NCI-H526 (cell line): ENCODE results near the gene GALNT4.

Source experiments
- DNase-seq, 2 experiments: peaks; one replicate each; lab custom pipeline; 2025; lab: John Stamatoyannopoulos, UW

The GALNT4 gene

DNA sequence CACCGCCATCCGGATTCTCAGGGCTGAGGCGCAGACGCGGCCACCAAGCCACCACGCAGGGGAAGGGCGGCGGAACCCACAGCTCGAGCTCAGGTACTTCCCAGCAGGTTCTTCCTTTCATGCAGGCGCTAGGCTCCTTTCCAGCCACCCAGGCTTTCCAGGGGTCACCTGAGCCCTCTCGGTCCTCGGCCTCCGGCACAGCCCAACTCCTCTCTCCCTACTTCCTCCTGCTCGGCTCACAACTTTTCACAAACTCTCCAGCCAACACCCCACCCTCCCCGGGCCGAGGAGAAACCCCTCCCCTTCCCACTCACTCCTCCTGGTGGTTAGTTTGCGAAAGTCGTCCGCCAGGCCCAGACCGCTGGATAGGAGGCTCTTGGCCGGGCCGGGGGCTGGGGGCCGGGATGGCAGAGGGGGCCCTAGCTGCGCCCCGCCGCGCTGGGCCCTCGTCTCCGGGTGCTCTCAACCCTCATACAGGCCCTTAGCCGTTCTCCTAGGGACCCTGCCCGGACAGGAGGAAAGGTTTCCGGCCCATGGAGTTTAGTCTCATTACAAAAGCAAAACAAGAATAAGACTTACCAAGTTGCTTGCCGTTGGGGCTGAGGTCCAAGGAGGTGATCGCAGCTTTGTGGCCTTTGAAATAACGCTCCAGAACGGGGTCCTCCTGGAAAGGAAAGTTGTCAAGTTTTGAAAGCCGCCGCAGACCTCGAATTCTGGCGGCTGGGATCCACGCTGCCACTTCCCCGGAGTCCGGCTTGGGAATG is at the start of gene GALNT4:
Gene GALNT4 (minus strand): TSS at position 256 of the 764 bp plus-strand sequence. CDS start 247 bp downstream, at position 9.
- DNase-seq, result peak; percentile 57 to 84

DNA sequence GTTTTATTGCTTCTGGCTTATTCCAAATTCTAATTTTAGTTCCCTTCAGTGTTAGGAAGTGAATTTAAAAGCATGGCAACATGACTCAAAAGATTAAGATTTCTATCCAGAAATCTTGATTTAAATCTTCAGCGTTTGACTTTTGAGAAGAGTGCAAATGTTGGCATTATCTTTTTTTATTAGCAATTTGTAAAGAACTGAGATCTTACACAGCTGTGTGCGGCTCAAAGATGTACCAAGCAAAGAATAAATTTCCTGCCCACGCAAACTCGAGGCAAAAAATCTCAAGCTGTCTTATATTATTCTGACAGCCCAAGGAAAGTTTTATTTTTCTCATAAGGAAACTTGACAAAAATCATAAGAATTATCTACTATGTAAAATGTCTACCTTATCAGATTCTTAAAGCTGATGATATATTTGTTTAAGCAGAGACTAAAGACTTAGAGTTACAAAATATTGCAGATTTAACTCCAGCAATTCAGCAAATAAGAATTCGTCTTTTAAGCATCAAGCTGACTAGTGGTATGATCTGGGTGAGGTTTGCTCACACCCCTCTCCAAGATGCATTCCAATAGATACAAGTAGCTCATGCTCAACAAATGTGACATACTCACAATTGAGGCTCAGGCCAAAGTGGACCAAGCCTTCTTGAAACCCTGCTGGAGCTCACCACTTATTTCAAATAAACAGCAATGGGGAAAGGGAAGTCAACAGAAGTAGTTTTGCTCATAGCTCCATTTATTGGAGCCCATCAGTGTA is 48.6 kb upstream of the GALNT4 start:
- DNase-seq, result no peak

DNA sequence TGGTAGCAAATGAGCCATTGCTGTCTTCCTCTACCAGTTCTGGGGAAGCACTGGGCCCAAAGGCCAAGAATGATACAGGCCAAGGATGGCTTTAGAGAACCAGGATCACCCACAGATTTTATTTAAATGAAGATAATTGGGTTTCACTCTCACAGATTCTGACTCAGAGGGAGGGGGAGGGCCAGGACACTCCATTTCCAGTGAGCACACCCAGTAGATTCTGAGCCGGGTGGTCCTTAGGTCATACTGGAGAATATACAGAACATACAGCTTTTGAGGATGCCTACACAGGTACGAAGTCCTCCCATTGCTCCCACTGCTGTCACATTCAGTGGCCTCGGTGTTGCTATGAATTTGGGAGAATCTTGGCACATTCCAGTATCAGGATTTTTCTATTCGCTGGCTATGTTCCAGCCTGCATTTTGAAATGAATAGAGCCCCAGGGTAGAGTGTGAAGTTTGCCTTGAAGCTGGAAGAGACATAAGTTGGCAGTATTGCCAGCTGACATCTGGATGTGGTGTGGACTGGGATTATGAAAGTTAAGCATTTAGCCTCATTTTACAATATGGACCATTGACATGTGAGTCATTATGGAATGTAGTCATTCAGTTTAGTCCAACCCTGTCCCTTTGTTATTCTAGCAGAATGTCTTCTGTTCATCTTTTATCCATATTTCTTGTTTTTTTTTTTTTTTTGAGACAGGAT is 47.0 kb upstream of the GALNT4 start:
- no peak for DNase-seq

DNA sequence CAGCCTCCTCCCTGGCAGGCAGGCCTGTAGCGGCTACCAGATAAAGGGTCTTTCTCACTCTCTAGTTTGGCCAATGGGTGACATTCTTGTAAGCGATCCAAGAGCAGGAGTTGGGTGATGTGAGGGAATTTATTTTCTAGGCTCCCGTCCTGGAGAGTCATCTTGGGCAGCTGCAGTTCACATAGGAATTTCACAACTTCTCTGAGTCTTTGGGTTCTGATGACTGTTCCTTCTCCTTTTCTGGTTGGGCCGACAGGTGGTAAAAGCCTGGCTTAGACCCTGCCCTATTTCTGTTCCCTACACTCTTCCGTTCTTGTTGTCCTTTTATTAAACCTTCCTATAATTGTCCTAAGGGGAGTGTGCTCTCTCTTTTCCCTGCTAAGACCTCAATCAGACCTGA is 43.9 kb upstream of the GALNT4 start:
- DNase-seq, result no peak

DNA sequence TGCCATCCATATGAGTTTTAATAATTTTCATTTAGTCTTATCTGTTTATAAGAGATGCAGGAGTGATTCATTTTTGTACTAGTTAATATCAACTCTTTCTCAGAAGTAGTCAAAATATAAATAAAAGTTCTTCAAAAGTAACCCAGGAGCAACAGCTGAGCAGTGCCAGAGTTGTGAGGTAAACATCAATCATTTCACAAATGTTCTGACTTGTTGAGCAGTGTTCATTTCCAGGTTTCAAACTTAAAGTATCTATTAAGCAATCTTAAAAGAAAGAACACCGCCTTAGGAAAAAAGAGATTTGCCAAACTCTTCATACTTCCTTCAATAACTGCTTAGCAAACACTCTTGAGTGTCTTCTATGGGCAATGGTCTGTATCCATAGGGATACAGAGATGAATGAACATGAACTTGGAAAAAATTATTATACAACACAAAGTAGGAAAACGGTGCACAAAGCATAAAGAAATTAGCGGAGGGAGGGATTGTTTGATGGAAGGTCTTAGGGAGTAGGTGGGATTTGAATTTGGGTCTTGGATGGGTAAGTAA is 43.2 kb upstream of the GALNT4 start:
- no peak for DNase-seq

DNA sequence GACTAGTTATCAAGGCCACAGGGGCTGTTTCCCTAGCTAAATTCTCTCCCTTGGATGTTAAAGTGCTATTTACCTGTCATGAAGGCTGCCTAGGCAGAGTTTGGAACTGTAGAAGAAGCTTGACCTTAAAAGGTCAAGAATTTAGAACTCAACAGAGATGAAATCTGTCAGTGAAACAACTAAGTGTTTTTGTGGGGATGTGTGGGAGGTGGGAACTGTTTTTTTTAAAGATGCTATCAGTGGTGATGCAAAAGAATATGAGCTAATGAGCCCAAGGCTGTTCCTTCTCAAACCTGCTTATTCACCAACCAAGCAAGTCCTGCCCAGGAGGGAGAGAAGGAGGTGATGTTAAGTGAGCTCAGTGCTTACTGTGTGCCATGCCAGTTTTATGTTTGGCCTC is 42.0 kb upstream of the GALNT4 start:
- DNase-seq, result no peak

DNA sequence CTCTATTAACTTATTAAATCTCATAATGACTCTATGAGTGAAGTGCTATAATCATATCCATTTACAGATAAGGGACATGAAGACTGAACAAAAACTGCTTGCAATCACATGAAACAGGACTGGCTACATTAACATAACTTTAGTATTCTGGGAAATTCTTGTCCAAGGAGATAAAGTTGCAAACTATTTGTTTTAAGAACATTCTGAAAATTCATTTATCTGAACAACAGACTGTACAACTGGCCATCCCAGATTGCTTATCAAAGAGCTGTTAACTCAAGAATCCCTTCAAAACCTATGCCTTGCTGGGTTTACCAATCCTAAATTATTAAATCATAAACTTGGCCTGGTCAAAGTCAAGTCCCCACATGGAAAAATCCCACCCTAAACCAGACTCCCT is 40.4 kb upstream of the GALNT4 start:
- no peak for DNase-seq

DNA sequence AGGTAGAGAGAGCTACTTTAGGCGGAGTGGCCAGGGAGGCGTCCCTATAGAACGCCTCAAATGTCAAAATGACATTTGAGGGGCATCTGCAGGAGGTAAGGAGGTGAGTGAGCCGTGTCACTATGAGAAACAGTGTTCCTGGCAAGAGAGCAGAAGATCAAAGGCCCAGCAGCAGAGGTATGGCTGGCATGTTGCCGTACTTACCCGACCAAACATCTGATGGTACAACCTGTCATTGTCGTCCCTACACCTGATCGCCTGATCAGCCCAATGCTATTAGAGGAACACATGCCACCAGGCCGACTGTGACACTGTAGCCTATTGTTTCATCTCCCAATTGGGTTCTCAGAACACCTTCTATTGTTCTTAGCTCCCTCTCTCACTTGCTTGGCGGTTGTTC is 35.2 kb upstream of the GALNT4 start:
- DNase-seq, result no peak

DNA sequence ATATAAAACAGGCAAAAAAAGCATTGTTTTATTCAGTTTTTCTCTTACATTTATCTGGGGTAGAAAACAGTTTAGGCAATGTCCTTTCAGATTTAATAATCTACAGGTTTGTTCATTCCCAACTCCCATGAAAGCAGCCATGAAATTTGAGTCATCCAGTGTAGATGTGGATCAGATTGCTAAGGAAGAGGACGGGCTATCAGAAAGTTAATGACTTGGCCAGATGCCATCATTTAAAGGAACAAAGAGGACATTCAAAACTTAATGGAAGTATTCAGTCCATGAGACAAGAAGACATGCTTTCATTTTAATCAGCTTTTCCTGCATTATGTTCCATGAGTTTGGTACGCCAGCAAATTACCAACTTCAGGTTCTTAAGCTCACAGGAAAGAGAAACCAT is 32.4 kb upstream of the GALNT4 start:
- peak; percentile 23 to 42 for DNase-seq

DNA sequence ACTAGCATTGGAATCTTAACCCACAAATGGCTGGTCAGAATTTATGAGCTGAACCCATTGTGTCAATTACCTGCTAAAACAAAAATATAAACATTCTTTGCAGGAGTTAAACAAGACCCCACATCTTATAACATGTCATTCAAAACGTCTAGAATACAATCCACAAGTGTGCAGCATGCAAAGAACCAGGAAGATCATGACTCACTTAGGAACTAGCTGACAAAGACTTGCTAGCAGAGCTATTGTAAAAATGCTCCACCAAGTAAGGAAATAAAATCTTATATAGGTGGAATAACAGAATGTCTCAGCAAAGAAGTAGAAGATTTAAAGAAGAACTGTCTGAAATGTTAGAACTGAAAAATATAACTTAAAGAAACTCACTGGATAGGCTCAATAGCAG is 27.8 kb upstream of the GALNT4 start:
- no peak for DNase-seq

DNA sequence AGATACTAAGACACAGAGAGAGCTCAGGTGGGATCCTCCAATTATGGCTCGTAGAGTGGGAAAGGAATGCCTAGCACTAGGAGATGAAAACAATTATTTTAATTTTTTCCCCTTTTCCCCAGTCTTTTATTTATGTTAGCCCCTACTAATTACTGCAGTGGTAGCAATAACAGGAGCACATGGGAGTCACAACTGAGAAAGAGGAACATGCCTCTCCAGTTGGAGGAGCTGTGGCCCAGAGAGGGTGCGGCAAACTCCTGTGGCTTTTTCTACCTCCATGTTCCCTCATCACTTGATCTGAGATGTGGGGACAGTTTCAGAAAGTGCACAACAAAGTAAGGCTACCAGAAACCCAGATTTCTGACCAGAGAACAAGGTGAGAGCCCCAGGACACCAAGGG is 27.2 kb upstream of the GALNT4 start:
- DNase-seq, result no peak

DNA sequence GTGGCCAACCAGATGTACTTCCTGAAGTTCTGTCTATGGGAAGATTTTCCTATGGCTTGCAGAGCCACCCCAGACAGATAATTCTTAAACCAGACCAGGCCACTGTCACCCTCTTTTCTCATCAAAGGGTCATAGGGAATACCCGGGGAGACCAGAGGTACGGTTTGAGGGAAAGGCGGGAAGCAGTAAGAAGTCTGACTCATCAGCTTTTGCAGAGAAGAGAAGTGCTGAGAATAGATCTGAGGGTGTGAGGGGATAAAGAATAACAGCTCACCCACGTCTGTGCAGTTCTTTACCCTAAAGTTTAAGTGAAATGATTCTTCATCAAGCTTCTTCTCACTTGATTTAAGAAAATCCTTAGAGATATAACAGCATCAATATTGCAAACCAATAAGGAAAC is 22.5 kb upstream of the GALNT4 start:
- DNase-seq, result no peak

DNA sequence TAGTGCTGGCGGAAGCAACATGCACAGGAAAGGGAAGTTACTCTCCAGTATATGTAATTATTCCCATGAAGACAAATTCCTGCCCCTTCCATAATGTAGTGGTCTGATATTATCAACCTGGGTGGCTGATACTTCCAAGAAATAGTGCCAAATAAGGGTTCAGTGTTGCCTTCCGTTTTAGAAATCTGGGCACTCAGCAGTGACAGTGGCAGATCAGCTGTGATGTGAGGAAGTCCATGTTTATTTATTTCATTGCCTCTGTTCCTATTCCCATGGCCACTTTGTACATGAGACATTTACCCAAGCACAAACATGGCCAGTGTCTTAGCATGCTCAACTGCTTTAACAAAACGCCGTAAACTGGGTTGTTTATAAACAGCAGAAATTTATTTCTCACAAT is 21.6 kb upstream of the GALNT4 start:
- DNase-seq, result no peak

DNA sequence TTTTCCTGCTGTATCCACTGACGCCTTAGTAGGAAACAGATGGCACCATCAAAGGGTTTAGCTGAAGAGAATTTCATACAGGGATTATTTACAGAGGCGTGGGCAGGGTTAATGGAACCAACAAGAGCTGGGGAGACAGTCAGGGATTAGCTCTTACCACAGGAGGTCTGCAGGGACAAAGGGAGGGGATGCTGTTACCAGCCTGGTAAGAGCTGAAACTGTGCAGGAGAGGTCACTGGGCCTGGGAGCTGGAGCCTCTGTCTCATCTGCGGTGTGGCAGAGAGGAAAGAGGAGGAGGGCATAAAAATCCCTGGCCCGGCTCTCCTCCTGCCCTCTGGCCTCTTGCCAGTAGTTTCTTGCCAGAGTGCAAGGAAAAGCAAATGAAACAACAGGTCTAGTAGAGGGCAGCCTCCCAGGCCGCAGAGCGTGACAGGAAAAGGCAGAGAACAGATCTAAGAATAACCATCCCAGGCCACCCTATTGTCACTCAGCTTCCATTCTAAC is 20.1 kb upstream of the GALNT4 start:
- no peak for DNase-seq

DNA sequence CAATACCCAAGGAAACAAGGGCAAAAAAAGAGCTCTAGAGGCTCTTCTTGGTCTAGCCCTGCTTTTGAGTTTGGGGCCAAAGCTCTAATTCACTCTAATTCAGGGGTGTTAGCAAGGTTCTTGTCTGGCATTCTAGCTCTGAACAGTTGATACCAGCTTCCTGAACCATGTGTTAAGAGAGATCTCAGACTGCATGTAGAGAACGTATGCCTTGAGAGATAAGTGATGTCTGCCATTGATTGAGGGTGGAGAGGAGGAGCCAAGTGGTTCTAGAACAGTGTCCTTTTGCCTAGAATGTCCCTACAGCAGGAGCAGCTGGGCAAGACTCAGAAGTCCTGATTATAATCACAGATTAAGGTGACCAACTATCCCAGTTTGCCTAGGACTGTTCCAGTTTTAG is 19.4 kb upstream of the GALNT4 start:
- no peak for DNase-seq

DNA sequence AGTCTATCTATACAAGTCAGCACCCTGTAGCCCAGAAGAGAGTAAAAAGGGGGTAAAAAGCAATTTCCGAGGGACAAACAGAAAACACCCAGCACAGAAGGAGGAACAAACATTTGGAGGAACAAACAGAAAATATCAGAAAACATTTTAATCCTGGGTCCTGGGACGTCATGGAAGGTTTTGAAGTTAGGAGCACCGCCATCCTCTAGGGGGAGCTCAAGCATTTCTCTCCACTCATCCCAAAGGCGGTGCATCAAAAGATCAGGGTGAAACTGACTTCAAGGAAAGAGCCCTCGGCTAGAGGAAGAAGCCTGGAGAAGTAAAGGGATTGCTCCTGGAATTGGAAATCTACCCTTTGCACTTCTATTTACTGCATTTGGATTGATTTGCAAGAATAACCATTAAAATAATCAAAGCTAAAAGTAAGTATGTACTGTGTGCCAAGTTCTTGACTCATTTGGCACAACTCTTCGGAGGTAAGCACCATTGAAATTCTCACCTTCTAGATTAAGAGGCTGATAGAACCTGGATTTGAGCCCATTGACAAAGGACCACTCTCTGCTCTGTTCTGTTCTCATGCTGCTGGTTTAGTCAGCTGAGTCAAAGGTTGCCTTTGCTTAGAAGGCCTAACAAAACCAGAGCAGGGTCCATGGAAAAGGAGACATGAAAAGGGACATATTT is 18.5 kb upstream of the GALNT4 start:
- peak; percentile 6 to 86 for DNase-seq

DNA sequence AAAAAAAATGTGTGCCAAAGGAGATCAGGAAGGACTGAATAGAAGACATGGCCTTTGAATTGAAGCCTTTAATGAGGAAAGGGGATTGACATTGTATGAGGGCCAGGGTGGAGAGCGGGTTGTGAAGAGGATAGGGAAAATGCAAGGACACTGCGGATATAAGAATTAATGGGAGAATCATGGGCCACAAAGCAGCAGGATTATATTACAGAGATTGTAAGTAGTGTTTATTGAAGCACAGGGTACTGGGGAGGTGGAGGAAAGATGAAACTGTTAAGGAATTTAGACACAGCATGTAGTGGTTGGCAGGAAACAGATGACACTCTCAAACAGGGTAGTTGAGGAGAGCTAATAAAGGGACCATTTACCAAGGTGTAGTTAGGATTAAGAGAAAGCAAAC is 17.6 kb upstream of the GALNT4 start:
- DNase-seq, result no peak

DNA sequence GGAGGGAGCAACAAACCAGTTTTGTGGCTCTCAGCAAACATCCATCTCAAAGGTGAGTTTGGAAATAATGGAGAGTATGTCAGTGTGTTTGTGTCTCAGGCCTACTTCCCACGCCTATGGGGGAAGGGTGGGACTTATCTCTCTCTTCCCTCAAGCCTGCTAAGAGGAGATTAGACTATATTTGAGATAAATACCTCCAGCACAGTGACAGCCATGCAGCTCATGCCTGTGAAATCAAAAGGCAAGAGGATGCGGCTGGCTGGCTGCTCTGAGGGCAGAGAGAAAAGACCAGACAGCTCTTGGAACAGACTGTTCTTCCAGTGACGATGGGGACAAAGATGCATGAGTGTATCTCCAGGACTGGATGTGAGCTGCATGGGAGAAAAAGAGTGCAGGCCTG is 16.0 kb upstream of the GALNT4 start:
- no peak for DNase-seq

DNA sequence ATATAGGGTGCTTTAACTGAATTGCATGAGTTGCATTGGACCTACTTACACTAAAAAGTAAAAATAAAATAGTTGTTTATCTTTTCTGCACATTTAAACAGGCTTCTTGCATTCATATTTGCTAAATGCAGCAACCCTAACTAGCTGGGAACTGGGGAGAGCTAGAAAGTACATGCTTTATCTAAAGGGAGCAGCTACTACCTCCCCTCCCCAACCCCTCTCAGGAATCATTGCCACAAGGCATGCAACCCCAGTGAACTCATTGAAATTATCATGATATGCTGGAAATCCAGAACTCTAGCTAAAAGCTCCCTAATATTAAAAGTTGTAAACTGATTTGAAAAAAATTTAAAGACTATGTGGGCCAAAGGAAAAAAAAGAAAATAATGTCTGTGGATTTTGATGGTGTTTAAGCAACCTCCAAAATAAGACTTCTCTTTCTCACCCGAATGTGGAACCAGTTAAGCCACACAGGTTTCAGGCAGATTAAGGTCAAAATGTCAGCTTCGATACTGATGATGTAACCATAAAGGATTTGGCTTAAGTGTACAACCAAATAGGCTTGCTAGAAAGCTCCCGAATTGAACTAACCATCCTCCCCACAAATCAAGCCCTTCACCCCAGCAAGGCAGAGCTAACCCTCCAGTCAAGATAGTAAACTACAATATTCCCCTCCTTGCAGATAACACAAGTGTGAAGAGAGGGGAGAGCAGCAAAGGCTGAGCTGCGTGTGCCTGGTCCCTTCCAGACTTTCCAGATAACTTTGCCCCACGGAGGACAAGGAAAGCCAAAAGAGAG is 15.0 kb upstream of the GALNT4 start:
- no peak for DNase-seq

DNA sequence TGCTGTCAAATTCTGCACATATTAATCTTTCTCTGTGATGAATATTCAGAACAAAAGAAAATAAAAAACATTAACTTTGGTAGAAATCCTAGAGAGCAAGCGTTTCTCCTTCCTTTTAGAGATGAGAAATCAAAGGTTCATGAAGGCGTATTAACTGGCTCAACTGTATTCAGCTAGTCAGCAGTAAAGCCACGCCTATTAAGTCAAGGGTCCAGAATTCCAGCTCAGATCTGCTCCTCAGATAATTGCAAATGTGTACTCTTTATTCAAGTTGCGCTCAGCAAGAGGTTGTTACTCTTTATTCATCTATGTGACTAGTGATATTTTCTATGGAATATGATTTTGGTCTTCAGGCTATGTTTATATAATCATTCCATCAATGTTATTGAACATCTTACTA is 14.3 kb upstream of the GALNT4 start:
- no peak for DNase-seq

DNA sequence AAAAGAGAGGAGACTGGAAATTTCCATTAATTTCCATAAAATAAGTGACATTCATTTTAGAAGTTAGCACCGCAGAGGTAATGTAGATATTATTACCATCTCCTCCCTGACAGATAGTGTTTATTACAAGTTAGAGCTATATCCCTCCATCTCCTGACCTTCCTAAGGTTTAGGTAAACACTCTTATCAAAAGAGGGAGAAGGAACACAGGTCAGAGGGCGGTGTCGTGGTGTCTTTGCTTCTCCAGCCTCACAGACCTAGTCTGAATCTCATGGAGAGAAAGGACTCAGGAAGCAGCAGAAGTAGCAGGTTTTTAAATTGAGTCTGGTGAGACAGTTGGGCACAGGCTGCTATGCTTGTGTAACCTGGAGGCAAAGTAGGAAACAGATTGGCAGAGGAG is 12.8 kb upstream of the GALNT4 start:
- DNase-seq, result no peak
